Loucy (cell line): ENCODE data around the gene ABHD17A.

ENCODE experiments used
- EZH2phosphoT487 ChIP-seq: fragments of 200-600 bp; IDR thresholded peaks from 2 replicates; pipeline ENCODE4 v1.6.1; 2018; ENCODE audit warnings: antibody characterized with exemption, mild to moderate bottlenecking, moderate library complexity, borderline replicate concordance
- TF ChIP-seq, protein P1 (sequence below): fragments of 200-600 bp; sonication (generic); conservative IDR thresholded peaks from 2 replicates; pipeline ENCODE4 v1.5.1; 2014; ENCODE audit warnings: mild to moderate bottlenecking, antibody characterized with exemption, low read length

DNA sequence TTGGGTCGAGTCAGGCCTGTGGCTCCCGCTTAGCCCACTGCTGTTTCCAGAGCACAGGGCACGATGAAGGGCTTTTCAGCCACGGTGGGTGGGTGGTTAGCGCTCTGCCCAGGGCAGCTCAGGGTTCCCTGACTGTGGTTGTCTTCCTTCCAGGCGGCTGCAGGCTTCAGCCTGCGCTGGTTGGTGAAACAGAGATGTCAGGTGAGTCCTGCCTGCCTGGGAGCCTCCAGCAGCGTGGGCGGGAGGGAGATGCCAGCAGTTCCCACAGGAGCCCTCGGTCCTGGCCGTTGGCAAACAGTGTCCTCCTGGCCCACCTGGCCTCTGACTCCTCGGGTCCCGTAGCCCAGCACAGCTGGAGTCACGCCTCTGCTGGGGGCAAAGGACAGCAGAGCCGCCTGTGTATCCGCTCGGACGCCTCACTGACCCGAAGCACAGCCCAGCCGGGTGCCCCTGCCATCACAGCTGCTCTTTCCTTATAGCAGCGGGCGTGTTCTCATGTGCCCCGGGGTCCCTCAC lies 29.6 kb upstream of the ABHD17A start:
- TF ChIP-seq, protein P1, sequence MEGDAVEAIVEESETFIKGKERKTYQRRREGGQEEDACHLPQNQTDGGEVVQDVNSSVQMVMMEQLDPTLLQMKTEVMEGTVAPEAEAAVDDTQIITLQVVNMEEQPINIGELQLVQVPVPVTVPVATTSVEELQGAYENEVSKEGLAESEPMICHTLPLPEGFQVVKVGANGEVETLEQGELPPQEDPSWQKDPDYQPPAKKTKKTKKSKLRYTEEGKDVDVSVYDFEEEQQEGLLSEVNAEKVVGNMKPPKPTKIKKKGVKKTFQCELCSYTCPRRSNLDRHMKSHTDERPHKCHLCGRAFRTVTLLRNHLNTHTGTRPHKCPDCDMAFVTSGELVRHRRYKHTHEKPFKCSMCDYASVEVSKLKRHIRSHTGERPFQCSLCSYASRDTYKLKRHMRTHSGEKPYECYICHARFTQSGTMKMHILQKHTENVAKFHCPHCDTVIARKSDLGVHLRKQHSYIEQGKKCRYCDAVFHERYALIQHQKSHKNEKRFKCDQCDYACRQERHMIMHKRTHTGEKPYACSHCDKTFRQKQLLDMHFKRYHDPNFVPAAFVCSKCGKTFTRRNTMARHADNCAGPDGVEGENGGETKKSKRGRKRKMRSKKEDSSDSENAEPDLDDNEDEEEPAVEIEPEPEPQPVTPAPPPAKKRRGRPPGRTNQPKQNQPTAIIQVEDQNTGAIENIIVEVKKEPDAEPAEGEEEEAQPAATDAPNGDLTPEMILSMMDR: no peak
- TF ChIP-seq EZH2phosphoT487: no peak
